H1 (cell line): ENCODE data around the gene RNF5. TPM values are rescaled to one million over a fixed set of nuclear protein-coding genes. Genes with fewer than 3 reads are reported as not detected.

Experiments
- CTCF ChIA-PET: fragments of 300-600 bp; sonication (Branson Sonifier 250); formaldehyde crosslinking; loops from one replicate; lab custom pipeline; 2021; ENCODE audit not compliant: partially characterized antibody; lab: Charles Lee
- POLR2A ChIA-PET: fragments of 300-600 bp; sonication (Branson Sonifier 250); formaldehyde crosslinking; loops from one replicate; lab custom pipeline; 2021; ENCODE audit warnings: inconsistent platforms; ENCODE audit not compliant: partially characterized antibody; lab: Charles Lee
- DNase-seq, 2 experiments: peaks; one replicate each; pipeline versions ENCODE4 v3.0.0 to v3.0.0-alpha.2; 2010 to 2022; ENCODE audit warnings: low spot score in 2 of 2, low read depth in 1 of 2, mixed read lengths in 1 of 2
- FAIRE-seq: peaks from 2 replicates; lab custom pipeline; 2011; peaks lifted over from hg19 to GRCh38; lab: Jason Lieb, UNC
- H2AFZ ChIP-seq: 2 replicates; pipeline ENCODE4 v1.8.1; 2012; ENCODE audit warnings: low read length, inconsistent platforms
- H2AK5ac ChIP-seq: 2 replicates; pipeline ENCODE4 v1.6.1; 2013; ENCODE audit warnings: low read depth, low read length
- H2BK120ac ChIP-seq: replicated peaks from 2 replicates; pipeline ENCODE3; 2013; ENCODE audit warnings: low read depth, low read length, inconsistent platforms
- H2BK12ac ChIP-seq: 2 replicates; pipeline ENCODE4 v1.6.1; 2013; ENCODE audit warnings: low read depth, low read length
- H2BK15ac ChIP-seq: 2 replicates; pipeline ENCODE4 v1.6.1; 2013; ENCODE audit warnings: low read length
- H2BK20ac ChIP-seq: 2 replicates; pipeline ENCODE4 v1.6.1; 2013; ENCODE audit warnings: low read length
- H2BK5ac ChIP-seq: 2 replicates; pipeline ENCODE4 v1.6.1; 2013; ENCODE audit warnings: low read depth, low read length
- H3K14ac ChIP-seq: 2 replicates; pipeline ENCODE4 v1.6.1; 2013; ENCODE audit warnings: inconsistent platforms; ENCODE audit not compliant: insufficient read length
- H3K18ac ChIP-seq: 2 replicates; pipeline ENCODE4 v1.6.1; 2013; ENCODE audit warnings: low read length; ENCODE audit errors: extremely low read depth
- H3K23ac ChIP-seq: 2 replicates; pipeline ENCODE4 v1.6.1; 2013; ENCODE audit warnings: inconsistent platforms; ENCODE audit not compliant: insufficient read length
- H3K23me2 ChIP-seq: 2 replicates; pipeline ENCODE4 v1.6.1; 2013; ENCODE audit warnings: low read depth, low read length
- H3K27ac ChIP-seq: 2 replicates; pipeline ENCODE4 v1.6.1; 2011; ENCODE audit warnings: low read depth, low read length, inconsistent platforms
- H3K27me3 ChIP-seq, 4 experiments: replicated peaks in 1 of 4; 1 replicate in 1 of 4; 2 replicates in 3 of 4; pipeline versions ENCODE4 v1.6.1 to v1.8.1; 2011 to 2013; ENCODE audit warnings: low read length in 3 of 4, mild to moderate bottlenecking in 3 of 4, inconsistent platforms in 2 of 4, mixed read lengths in 2 of 4, moderate library complexity in 1 of 4; ENCODE audit not compliant: control insufficient read depth in 3 of 4, insufficient read depth in 3 of 4; ENCODE audit errors: extremely low read depth in 1 of 4
- H3K36me3 ChIP-seq, 4 experiments: 2 replicates each; pipeline versions ENCODE4 v1.6.1 to v1.8.1; 2011 to 2013; ENCODE audit warnings: mild to moderate bottlenecking in 4 of 4, low read length in 3 of 4, moderate library complexity in 2 of 4, control low read depth in 1 of 4, inconsistent platforms in 1 of 4; ENCODE audit not compliant: insufficient read depth in 4 of 4, control insufficient read depth in 2 of 4
- H3K4ac ChIP-seq: replicated peaks from 2 replicates; pipeline ENCODE3; 2013; ENCODE audit warnings: low read length, low read depth, mixed read lengths, inconsistent platforms; ENCODE audit not compliant: insufficient read length
- H3K4me1 ChIP-seq, 4 experiments: replicated peaks in 1 of 4; 1 replicate in 1 of 4; 2 replicates in 3 of 4; pipeline versions ENCODE4 v1.6.1 to v1.8.1; 2011 to 2013; ENCODE audit warnings: low read length in 3 of 4, inconsistent platforms in 2 of 4, mixed read lengths in 1 of 4; ENCODE audit not compliant: insufficient read depth in 4 of 4, control insufficient read depth in 3 of 4
- H3K4me2 ChIP-seq, 2 experiments: 2 replicates each; pipeline versions ENCODE4 v1.6.1 to v1.8.1; 2011 to 2013; ENCODE audit warnings: low read depth in 2 of 2, low read length in 2 of 2, control low read depth in 1 of 2, inconsistent platforms in 1 of 2, mild to moderate bottlenecking in 1 of 2; ENCODE audit not compliant: insufficient read depth in 1 of 2
- H3K4me3 ChIP-seq, 4 experiments: fragments of 200-600, 300-600 bp in 1 of 4; sonication (generic), shearing (Covaris generic), sonication (Bioruptor Twin) in 1 of 4; 2 replicates each; pipeline versions ENCODE4 v1.5.1 to v1.8.1; 2011 to 2016; ENCODE audit warnings: low read length in 4 of 4, low read depth in 3 of 4, control low read depth in 2 of 4, inconsistent platforms in 2 of 4, mild to moderate bottlenecking in 2 of 4, mixed read lengths in 1 of 4, moderate library complexity in 1 of 4; ENCODE audit not compliant: insufficient read depth in 2 of 4; ENCODE audit errors: extremely low read depth in 1 of 4
- H3K56ac ChIP-seq: replicated peaks from 2 replicates; pipeline ENCODE3; 2013; ENCODE audit warnings: low read depth, mild to moderate bottlenecking, mixed read lengths, low read length, inconsistent platforms; ENCODE audit not compliant: insufficient read length
- H3K79me1 ChIP-seq: 2 replicates; pipeline ENCODE4 v1.6.1; 2013; ENCODE audit warnings: low read depth, low read length, control low read depth
- H3K79me2 ChIP-seq, 2 experiments: 2 replicates each; pipeline versions ENCODE4 v1.6.1 to v1.8.1; 2012 to 2013; ENCODE audit warnings: low read length in 2 of 2, mild to moderate bottlenecking in 2 of 2, inconsistent platforms in 1 of 2; ENCODE audit not compliant: insufficient read depth in 2 of 2, control insufficient read depth in 1 of 2
- H3K9ac ChIP-seq, 4 experiments: replicated peaks in 1 of 4; 1 replicate in 1 of 4; 2 replicates in 3 of 4; pipeline versions ENCODE4 v1.6.1 to v1.8.1; 2011 to 2013; ENCODE audit warnings: low read depth in 3 of 4, low read length in 3 of 4, control low read depth in 2 of 4, mild to moderate bottlenecking in 2 of 4, moderate library complexity in 2 of 4, inconsistent platforms in 1 of 4; ENCODE audit errors: extremely low read depth in 1 of 4
- H3K9me3 ChIP-seq, 2 experiments: 2 replicates each; pipeline versions ENCODE4 v1.6.1 to v1.8.1; 2012 to 2013; ENCODE audit warnings: mild to moderate bottlenecking in 2 of 2, moderate library complexity in 2 of 2, control low read depth in 1 of 2, inconsistent platforms in 1 of 2, low read depth in 1 of 2, low read length in 1 of 2, mixed read lengths in 1 of 2; ENCODE audit not compliant: insufficient read depth in 2 of 2
- H4K20me1 ChIP-seq, 2 experiments: replicated peaks in 1 of 2; 2 replicates each; pipeline versions ENCODE3 to v1.8.1; 2011 to 2013; ENCODE audit warnings: inconsistent platforms in 2 of 2, low read length in 2 of 2, mild to moderate bottlenecking in 1 of 2; ENCODE audit not compliant: insufficient read depth in 2 of 2, control insufficient read depth in 1 of 2
- H4K5ac ChIP-seq: 2 replicates; pipeline ENCODE4 v1.6.1; 2013; ENCODE audit warnings: low read length, low read depth, mixed read lengths, inconsistent platforms; ENCODE audit not compliant: insufficient read length
- H4K8ac ChIP-seq: 2 replicates; pipeline ENCODE4 v1.8.0; 2013; ENCODE audit warnings: mild to moderate bottlenecking, moderate library complexity, low read length, inconsistent platforms; ENCODE audit not compliant: insufficient read depth; ENCODE audit errors: extremely low read depth
- H4K91ac ChIP-seq: replicated peaks from 2 replicates; pipeline ENCODE3; 2013; ENCODE audit warnings: low read length, mixed read lengths, inconsistent platforms; ENCODE audit not compliant: insufficient read length
- POLR2A ChIP-seq, 2 experiments: IDR thresholded peaks; 1 replicate in 1 of 2; 2 replicates in 1 of 2; pipeline ENCODE4 v1.6.1; 2011; ENCODE audit warnings: low read depth in 2 of 2, low read length in 2 of 2, mild to moderate bottlenecking in 2 of 2; ENCODE audit errors: control extremely low read depth in 1 of 2
- WGBS, 2 experiments: shearing (Covaris generic) in 1 of 2; methylation state at CpG; one replicate each; pipeline versions ENCODE4 v1.1.6 to v1.1.7; 2013 to 2015; ENCODE audit warnings: low lambda C conversion rate in 2 of 2, mixed read lengths in 2 of 2, inconsistent platforms in 1 of 2, low coverage in 1 of 2, missing lambda C conversion rate in 1 of 2; ENCODE audit not compliant: insufficient replicate concordance in 2 of 2, insufficient coverage in 1 of 2, insufficient read length in 1 of 2; ENCODE audit errors: extremely low coverage in 1 of 2, missing lambda C conversion rate in 1 of 2; 5-methylcytosine and 5-hydroxymethylcytosine counted together
- polyA plus RNA-seq, 7 experiments: library from polyadenylated mRNA; depleted of rRNA in 3 of 7; stranded (reverse) in 5 of 7; unstranded in 2 of 7; fragments of >200 nt in 5 of 7; fragments of 200-250 nt in 2 of 7; gene quantifications; 1 replicate in 5 of 7; 2 replicates in 1 of 7; 4 replicates in 1 of 7; pipeline versions ENCODE4 v1.2.1 to v1.2.3, GENCODE V29; 2011 to 2013; ENCODE audit warnings: missing spikeins in 2 of 7, mixed read lengths in 2 of 7
- total RNA-seq: library from RNA; stranded (reverse); fragmentation: NEBNext Ultra II Directional; extraction: Animal tissue kit (Norgen Biotek cat#: 25700); gene quantifications from 2 replicates; pipeline ENCODE4 v1.2.1, GENCODE V29; 2021

RNF5 gene
- total and polyA plus RNA-seq, 2 of the 8 experiments (the other 6 are each of a cell fraction or from before 2014, with no cell fraction given): 90.0 to 158 TPM

DNA sequence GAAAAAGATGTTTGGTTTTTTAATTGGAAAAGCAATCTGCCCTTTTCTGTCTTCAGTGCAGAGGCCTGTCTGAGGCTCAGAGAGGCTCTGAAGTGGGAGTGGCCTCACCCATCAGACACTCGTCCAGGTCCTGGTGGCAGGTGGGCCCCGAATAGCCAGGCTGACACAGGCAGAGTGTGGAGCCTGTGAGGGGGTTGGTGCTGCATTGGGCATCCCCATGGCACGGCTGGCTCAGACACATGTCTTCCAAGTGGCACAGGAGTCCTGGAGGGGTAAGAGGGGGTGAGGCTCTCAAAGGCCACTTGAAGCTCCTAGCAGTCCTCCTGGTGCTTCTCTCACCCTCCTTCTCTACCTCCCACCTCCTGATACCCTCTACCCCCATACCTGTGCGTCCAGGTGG is 41.8 kb downstream of the RNF5 start:
- WGBS, 2 experiments: 80% methylated on average over 4 of the region's 4 CpGs; no CpG with 5 or more reads in 1 of the 2 experiments
- ChIA-PET POLR2A (no interaction called here), CTCF (interaction anchor here (0.6 kb wide), 1 partner anchor 312 kb away, joined by 4 read pairs; no protein-coding TSS in a partner anchor)
- no peaks in the 10 kb centered on the region for H4K20me1 ChIP-seq
- no peak overlapping the region for H4K91ac ChIP-seq
- H3K4ac ChIP-seq: no peak overlapping the region
- H3K27me3 ChIP-seq: no peaks in the 10 kb centered on the region
- no peak overlapping the region for H3K27ac ChIP-seq
- no peak overlapping the region for H3K23ac ChIP-seq
- H4K5ac ChIP-seq: no peak overlapping the region
- no peak overlapping the region for H2BK5ac ChIP-seq
- H3K4me3 ChIP-seq: no peak overlapping the region
- H3K79me2 ChIP-seq: no peaks in the 10 kb centered on the region
- H2AK5ac ChIP-seq: no peak overlapping the region
- no peak overlapping the region for H3K9ac ChIP-seq
- peaks cover 0 to 9% (median under 1%) of the 10 kb centered on the region in 4 experiments; a peak in 1 of 7 replicates for H3K4me1 ChIP-seq
- H3K9me3 ChIP-seq: no peaks in the 10 kb centered on the region
- no peak overlapping the region for H2BK15ac ChIP-seq
- no peak overlapping the region for H3K14ac ChIP-seq
- H2BK120ac ChIP-seq: no peak overlapping the region
- no peak for FAIRE-seq
- H2AFZ ChIP-seq: no peak overlapping the region
- no peak overlapping the region for H2BK12ac ChIP-seq
- TF ChIP-seq POLR2A (IDR thresholded peaks at IDR 0.05; ENCODE audit: control extremely low read depth in 1 of 2, low read depth in 2 of 2, low read length in 2 of 2): no peak
- TF ChIP-seq, all 59 proteins: peak for 0
- H3K4me2 ChIP-seq: no peak overlapping the region
- H3K23me2 ChIP-seq: no peaks in the 10 kb centered on the region; the same call in 1 of the 2 replicates
- H3K18ac ChIP-seq: no peak overlapping the region
- no peak for DNase-seq
- H2BK20ac ChIP-seq: no peak overlapping the region
- no peak overlapping the region for H3K56ac ChIP-seq
- H4K8ac ChIP-seq: no peak overlapping the region
- no peaks in the 10 kb centered on the region for H3K36me3 ChIP-seq
- H3K79me1 ChIP-seq: no peaks in the 10 kb centered on the region
